SH-SY5Y (cell line): ENCODE results near the gene FAM47E.

ENCODE experiments used
- GATA2 ChIP-seq: IDR thresholded peaks from 2 replicates; pipeline ENCODE4 v1.6.1; 2011; ENCODE audit warnings: mild to moderate bottlenecking, low read depth, low read length
- GATA3 ChIP-seq: IDR thresholded peaks from 2 replicates; pipeline ENCODE4 v1.6.1; 2011; ENCODE audit warnings: low read depth, mild to moderate bottlenecking, low read length, moderate library complexity

GRCh38 chr4:76256032-76256431, 4.5 kb downstream of the FAM47E start:
- no peak for TF ChIP-seq GATA3
- TF ChIP-seq GATA2, result no peak
